Testis (tissue), 3 donors: ENCODE measurements around the gene PHLDA1. TPM values are rescaled to one million over a fixed set of nuclear protein-coding genes. Genes with fewer than 3 reads are reported as not detected.
A peak's percentile ranks its signal among the peaks of the same experiment; 100 is the strongest.

Source experiments
- DNase-seq: peaks from one replicate; pipeline ENCODE4 v3.0.0-alpha.2; 2019
- H3K27ac ChIP-seq, 2 donors: fragments of 200-600 bp; sonication (generic); one replicate each; pipeline ENCODE4 v1.5.1; 2019
- H3K27me3 ChIP-seq: fragments of 200-600 bp; sonication (generic); one replicate; pipeline ENCODE4 v1.5.1; 2019
- H3K36me3 ChIP-seq: fragments of 200-600 bp; sonication (generic); one replicate; pipeline ENCODE4 v1.5.1; 2017; ENCODE audit warnings: low read depth; ENCODE audit errors: missing control alignments
- H3K4me1 ChIP-seq: fragments of 200-600 bp; sonication (generic); one replicate; pipeline ENCODE4 v1.5.1; 2019
- H3K4me3 ChIP-seq, 2 donors: fragments of 200-600 bp; sonication (generic); one replicate each; pipeline ENCODE4 v1.5.1; 2017 to 2019
- H3K9me3 ChIP-seq: fragments of 200-600 bp; sonication (generic); one replicate; pipeline ENCODE4 v1.5.1; 2017
- POLR2A ChIP-seq: fragments of 450-650 bp; IDR thresholded peaks from one replicate; pipeline ENCODE4 v1.6.1; 2017; ENCODE audit warnings: antibody characterized with exemption, mild to moderate bottlenecking, moderate library complexity
- WGBS, 2 donors: methylation state at CpG; one replicate each; pipeline ENCODE4 v1.1.5; 2018; 5-methylcytosine and 5-hydroxymethylcytosine counted together
- intact Hi-C: fragments of 100-400 bp; cut with DNase I; formaldehyde crosslinking; loops from one replicate; pipeline ENCODE4 v1.15.1; 2023; ENCODE audit warnings: low total_unique reads
- polyA plus RNA-seq: library from polyadenylated mRNA; stranded (reverse); fragments of 350-450 nt; fragmentation: Illumina TruSeq; extraction: RNeasy Lipid Tissue Mini Kit (QIAGEN cat#74804); gene quantifications from one replicate; pipeline ENCODE4 v1.2.3, GENCODE V29; 2014; ENCODE audit warnings: low read depth, low replicate concordance; ENCODE audit not compliant: insufficient read depth
- total RNA-seq, 2 donors: library from RNA; depleted of rRNA; stranded (reverse); fragments of >200 nt; gene quantifications; one replicate each; pipeline ENCODE4 v1.2.3, GENCODE V29; 2016
- TF ChIP-seq, protein P1 (sequence below), 3 experiments: fragments of 450-650 bp in 2 of 3; fragments of 200-600 bp in 1 of 3; sonication (generic) in 1 of 3; IDR thresholded peaks; one replicate each; pipeline ENCODE4 v1.5.1; 2016 to 2019; ENCODE audit warnings: antibody characterized with exemption in 3 of 3, mild to moderate bottlenecking in 2 of 3, moderate library complexity in 1 of 3

Gene PHLDA1
- total and polyA plus RNA-seq, 3 donors from 2014 or later: 7.7 to 10.9 (median 8.2) TPM

GRCh38 chr12:76075448-76075847 is 43.9 kb upstream of the PHLDA1 start:
- H3K27ac ChIP-seq: peak overlapping the region in 1 of 2 donors; percentile 47
- H3K9me3 ChIP-seq: no peaks in the 10 kb centered on the region
- TF ChIP-seq, protein P1, sequence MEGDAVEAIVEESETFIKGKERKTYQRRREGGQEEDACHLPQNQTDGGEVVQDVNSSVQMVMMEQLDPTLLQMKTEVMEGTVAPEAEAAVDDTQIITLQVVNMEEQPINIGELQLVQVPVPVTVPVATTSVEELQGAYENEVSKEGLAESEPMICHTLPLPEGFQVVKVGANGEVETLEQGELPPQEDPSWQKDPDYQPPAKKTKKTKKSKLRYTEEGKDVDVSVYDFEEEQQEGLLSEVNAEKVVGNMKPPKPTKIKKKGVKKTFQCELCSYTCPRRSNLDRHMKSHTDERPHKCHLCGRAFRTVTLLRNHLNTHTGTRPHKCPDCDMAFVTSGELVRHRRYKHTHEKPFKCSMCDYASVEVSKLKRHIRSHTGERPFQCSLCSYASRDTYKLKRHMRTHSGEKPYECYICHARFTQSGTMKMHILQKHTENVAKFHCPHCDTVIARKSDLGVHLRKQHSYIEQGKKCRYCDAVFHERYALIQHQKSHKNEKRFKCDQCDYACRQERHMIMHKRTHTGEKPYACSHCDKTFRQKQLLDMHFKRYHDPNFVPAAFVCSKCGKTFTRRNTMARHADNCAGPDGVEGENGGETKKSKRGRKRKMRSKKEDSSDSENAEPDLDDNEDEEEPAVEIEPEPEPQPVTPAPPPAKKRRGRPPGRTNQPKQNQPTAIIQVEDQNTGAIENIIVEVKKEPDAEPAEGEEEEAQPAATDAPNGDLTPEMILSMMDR (IDR thresholded peaks at IDR 0.05): no peak
- no peak for TF ChIP-seq POLR2A
- no peaks in the 10 kb centered on the region for H3K36me3 ChIP-seq
- DNase-seq: no peak
- peaks cover 8% of the 10 kb centered on the region for H3K4me1 ChIP-seq
- no peak overlapping the region for H3K4me3 ChIP-seq
- no peaks in the 10 kb centered on the region for H3K27me3 ChIP-seq
- intact Hi-C loops: no loop called here
- 57 to 76% methylated on average over 1 of the region's 1 CpG for WGBS, 2 donors

DNA sequence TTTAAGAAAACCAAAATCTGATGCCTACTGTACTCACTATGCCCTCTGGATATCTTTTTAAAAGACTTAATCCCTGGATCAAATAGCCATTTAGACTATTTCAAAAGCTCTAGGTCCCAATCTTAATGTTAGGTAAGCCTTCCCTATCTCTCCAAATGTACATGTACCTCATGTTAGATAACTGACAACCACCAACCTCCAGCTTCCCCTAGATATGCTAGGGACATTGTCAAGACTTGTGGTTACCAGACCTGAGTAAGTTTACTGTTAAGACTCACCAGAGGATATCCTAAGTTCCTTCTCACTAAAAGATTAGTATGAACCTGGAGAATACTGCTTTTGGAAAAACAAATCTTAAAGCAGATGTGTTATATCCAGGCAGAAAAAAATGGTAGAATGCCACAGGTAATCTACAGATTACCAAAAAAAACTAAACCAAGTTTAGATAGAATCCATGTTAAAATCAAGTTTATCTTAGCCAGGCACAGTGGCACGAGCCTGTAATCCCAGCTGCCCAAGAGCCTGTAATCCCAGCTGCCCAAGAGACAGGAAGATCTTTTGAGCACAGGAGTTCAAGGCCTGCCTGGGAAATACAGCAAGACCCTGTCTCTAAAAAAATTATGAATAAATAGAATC is 43.2 kb upstream of the PHLDA1 start:
- H3K9me3 ChIP-seq: no peaks in the 10 kb centered on the region
- H3K36me3 ChIP-seq: no peaks in the 10 kb centered on the region
- no peak overlapping the region for H3K4me3 ChIP-seq
- no peak for TF ChIP-seq POLR2A
- TF ChIP-seq, protein P1 (IDR thresholded peaks at IDR 0.05): no peak
- H3K27me3 ChIP-seq: no peaks in the 10 kb centered on the region
- peak overlapping the region in 1 of 2 donors; percentile 17 for H3K27ac ChIP-seq
- WGBS, 2 donors: 46 to 65% methylated on average over 1 of the region's 1 CpG
- no peak for DNase-seq
- intact Hi-C loops: no loop called here
- H3K4me1 ChIP-seq: peaks cover 8% of the 10 kb centered on the region

- intact Hi-C loops: no loop called here
- no peak overlapping the region for H3K27ac ChIP-seq
- no peaks in the 10 kb centered on the region for H3K27me3 ChIP-seq
- no peaks in the 10 kb centered on the region for H3K36me3 ChIP-seq
- no peak for DNase-seq
- no peaks in the 10 kb centered on the region for H3K9me3 ChIP-seq
- no peak overlapping the region for H3K4me3 ChIP-seq
- TF ChIP-seq POLR2A: no peak
- TF ChIP-seq, protein P1 (IDR thresholded peaks at IDR 0.05): no peak
- H3K4me1 ChIP-seq: peaks cover 8% of the 10 kb centered on the region
Measured at GRCh38 chr12:76073561-76073960, 42.0 kb upstream of the PHLDA1 start.

DNA sequence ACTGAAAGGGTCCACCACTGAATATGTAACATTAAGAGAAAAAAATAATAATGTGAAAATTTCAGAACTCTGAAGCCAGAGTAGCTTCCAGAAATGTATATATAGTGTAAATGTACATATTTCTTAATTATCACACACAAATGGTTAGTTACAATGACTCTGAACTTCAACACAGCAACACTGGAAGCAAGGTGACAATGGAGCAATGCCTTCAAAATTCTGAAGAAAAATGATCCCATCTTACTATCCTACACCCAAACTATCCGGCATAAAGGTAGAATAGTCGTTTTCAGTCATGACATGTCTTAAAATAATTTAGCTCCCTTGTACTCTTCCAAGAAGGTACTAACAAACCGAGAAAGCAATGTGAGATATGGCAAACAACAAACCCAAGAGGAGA is 41.0 kb upstream of the PHLDA1 start:
- DNase-seq: no peak
- intact Hi-C loops: no loop called here
- no peak overlapping the region for H3K27ac ChIP-seq
- no peaks in the 10 kb centered on the region for H3K9me3 ChIP-seq
- H3K36me3 ChIP-seq: no peaks in the 10 kb centered on the region
- H3K27me3 ChIP-seq: no peaks in the 10 kb centered on the region
- peaks cover 8% of the 10 kb centered on the region for H3K4me1 ChIP-seq
- TF ChIP-seq, protein P1 (IDR thresholded peaks at IDR 0.05): no peak
- 82 to 92% methylated on average over 3 of the region's 3 CpGs for WGBS, 2 donors
- H3K4me3 ChIP-seq: no peak overlapping the region

DNA sequence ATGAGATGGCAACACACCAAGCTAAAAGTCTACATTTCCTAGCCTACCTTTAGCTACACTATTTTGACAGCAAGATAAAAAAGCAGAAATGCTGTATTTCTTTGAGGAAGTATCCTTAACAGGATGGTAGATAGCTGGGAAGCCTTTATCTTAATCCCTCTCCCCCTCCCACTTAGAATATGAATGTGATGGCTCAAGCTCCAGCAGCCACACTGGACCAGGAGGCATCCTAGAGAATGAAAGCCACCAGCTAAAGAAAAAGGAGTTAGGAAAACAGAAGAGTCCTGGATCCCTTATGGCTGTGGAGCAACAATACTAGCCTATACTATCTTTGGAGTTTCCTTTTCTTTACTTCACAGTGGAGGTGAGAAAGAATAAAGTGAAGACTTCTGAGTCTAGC is 37.8 kb upstream of the PHLDA1 start:
- DNase-seq: no peak
- intact Hi-C loops: no loop called here
- Histone ChIP-seq H3K36me3 (no peaks in the 10 kb centered on the region), H3K27me3 (no peaks in the 10 kb centered on the region), H3K4me1 (no peaks in the 10 kb centered on the region), H3K9me3 (no peaks in the 10 kb centered on the region), H3K27ac (no peak overlapping the region), H3K4me3 (no peak overlapping the region)
- TF ChIP-seq, protein P1 (IDR thresholded peaks at IDR 0.05): no peak
- no peak for TF ChIP-seq POLR2A
